SK-N-SH (cell line): Measurements from ENCODE around the gene DDIAS.

Experiments
- TF ChIP-seq, protein P1 (sequence below): IDR thresholded peaks from 2 replicates; pipeline ENCODE4 v1.4.0; 2012; ENCODE audit warnings: low read depth
- TF ChIP-seq, protein P2 (sequence below): fragments of 200-600 bp; sonication (generic); IDR thresholded peaks from 2 replicates; pipeline ENCODE4 v1.6.1; 2017; ENCODE audit warnings: antibody characterized with exemption, mild to moderate bottlenecking, moderate library complexity
- TF ChIP-seq, protein P3 (sequence below): IDR thresholded peaks from 2 replicates; pipeline ENCODE4 v1.4.0; 2012; ENCODE audit warnings: low read depth, borderline replicate concordance
- TF ChIP-seq, protein P4 (sequence below): IDR thresholded peaks from 2 replicates; pipeline ENCODE4 v1.4.0; 2012; ENCODE audit warnings: low read depth, borderline replicate concordance

DNA sequence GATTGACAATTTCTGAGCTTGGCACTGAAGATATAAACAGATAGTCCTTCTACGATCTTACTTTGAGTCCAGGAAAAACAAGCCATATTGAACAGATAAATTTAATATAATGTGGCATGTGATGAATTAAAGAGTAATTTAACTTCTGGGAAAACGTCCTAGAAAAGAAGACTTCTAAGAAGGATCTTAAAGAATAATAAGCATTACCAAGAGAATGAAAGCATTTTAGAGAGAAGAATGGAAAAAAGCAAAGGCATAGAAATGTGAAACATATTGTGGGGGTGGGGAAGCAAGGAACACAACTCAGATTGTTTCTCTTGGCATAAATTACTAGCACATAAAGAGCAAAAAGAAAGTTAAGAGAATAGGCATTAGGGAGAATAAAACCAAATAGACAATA lies 5.4 kb downstream of the DDIAS start:
- TF ChIP-seq, protein P1, sequence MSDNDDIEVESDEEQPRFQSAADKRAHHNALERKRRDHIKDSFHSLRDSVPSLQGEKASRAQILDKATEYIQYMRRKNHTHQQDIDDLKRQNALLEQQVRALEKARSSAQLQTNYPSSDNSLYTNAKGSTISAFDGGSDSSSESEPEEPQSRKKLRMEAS = no peak
- TF ChIP-seq, protein P2, sequence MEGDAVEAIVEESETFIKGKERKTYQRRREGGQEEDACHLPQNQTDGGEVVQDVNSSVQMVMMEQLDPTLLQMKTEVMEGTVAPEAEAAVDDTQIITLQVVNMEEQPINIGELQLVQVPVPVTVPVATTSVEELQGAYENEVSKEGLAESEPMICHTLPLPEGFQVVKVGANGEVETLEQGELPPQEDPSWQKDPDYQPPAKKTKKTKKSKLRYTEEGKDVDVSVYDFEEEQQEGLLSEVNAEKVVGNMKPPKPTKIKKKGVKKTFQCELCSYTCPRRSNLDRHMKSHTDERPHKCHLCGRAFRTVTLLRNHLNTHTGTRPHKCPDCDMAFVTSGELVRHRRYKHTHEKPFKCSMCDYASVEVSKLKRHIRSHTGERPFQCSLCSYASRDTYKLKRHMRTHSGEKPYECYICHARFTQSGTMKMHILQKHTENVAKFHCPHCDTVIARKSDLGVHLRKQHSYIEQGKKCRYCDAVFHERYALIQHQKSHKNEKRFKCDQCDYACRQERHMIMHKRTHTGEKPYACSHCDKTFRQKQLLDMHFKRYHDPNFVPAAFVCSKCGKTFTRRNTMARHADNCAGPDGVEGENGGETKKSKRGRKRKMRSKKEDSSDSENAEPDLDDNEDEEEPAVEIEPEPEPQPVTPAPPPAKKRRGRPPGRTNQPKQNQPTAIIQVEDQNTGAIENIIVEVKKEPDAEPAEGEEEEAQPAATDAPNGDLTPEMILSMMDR = no peak
- TF ChIP-seq, protein P3, sequence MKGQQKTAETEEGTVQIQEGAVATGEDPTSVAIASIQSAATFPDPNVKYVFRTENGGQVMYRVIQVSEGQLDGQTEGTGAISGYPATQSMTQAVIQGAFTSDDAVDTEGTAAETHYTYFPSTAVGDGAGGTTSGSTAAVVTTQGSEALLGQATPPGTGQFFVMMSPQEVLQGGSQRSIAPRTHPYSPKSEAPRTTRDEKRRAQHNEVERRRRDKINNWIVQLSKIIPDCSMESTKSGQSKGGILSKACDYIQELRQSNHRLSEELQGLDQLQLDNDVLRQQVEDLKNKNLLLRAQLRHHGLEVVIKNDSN = no peak
- TF ChIP-seq, protein P4, sequence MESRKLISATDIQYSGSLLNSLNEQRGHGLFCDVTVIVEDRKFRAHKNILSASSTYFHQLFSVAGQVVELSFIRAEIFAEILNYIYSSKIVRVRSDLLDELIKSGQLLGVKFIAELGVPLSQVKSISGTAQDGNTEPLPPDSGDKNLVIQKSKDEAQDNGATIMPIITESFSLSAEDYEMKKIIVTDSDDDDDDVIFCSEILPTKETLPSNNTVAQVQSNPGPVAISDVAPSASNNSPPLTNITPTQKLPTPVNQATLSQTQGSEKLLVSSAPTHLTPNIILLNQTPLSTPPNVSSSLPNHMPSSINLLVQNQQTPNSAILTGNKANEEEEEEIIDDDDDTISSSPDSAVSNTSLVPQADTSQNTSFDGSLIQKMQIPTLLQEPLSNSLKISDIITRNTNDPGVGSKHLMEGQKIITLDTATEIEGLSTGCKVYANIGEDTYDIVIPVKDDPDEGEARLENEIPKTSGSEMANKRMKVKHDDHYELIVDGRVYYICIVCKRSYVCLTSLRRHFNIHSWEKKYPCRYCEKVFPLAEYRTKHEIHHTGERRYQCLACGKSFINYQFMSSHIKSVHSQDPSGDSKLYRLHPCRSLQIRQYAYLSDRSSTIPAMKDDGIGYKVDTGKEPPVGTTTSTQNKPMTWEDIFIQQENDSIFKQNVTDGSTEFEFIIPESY = no peak
